ENCODE results near the gene INSM2. TPM values are rescaled to one million over a fixed set of nuclear protein-coding genes. Genes with fewer than 3 reads are reported as not detected.

Gene INSM2, protein sequence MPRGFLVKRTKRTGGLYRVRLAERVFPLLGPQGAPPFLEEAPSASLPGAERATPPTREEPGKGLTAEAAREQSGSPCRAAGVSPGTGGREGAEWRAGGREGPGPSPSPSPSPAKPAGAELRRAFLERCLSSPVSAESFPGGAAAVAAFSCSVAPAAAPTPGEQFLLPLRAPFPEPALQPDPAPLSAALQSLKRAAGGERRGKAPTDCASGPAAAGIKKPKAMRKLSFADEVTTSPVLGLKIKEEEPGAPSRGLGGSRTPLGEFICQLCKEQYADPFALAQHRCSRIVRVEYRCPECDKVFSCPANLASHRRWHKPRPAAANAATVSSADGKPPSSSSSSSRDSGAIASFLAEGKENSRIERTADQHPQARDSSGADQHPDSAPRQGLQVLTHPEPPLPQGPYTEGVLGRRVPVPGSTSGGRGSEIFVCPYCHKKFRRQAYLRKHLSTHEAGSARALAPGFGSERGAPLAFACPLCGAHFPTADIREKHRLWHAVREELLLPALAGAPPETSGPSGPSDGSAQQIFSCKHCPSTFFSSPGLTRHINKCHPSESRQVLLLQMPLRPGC
- polyA plus RNA-seq (not detected in 3 replicates), polyA minus RNA-seq (not detected in 3 replicates)
- polyA plus RNA-seq (2011; ENCODE audit: low read depth): not detected
- polyA plus RNA-seq (2011; cell fraction: cytosol; rRNA removed): not detected in 2 replicates
- not detected in 2 replicates for polyA plus RNA-seq (2011; cell fraction: nucleus; rRNA removed)
- 0.04 TPM in 1 of 2 replicates, not detected in the other for polyA plus RNA-seq (2012; ENCODE audit: low replicate concordance)
- not detected for polyA minus RNA-seq (2011; cell fraction: cytosol; rRNA and poly(A)+ RNA removed)
- polyA minus RNA-seq (2011; cell fraction: nucleus; rRNA and poly(A)+ RNA removed): not detected in 2 replicates

DNA sequence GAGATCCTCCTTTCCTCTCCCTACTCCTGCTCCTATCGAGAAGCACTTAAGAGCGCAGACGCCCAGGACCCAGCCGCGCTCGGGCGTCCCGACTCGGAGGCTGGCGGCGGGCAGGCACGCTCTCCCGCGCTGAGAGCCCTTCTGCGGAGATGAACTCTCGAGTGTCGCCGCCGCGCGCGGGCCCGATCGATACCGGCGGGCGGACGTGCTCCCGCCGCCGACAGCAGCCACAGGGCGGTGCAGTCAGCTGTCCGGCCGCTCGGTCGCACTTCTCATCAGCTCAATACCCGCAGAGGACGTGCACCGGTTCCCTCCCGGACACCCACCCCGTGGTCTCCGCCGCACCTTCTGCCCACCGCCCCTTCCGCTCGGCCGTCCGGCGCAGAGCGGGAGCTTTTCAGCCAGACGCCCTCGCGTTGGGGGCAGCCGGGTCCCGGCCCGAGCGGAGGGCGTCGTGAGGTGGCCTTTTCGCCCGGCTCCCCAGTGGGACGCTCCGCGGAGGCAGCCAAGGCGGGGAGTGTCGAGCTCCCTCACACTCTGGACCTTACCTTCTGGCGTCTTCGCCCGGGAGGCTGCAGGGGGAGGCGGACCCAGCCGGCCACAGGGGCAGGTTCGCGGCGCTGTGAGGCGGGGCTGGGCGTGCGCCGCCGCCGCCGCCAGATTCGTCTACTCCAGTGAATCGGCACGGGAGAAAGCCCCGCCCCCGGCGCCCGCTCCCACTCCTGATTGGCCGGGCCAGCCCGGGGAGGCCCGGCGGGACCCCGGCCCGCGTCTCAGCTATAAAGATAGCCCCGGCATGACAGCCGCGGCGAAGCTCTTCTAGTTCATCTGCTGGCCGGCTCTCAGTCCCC is at the start of gene INSM2:
INSM2 (plus strand) TSS at position 808 of the 851 bp plus-strand sequence. CDS start 89 bp downstream, outside the sequence.
- Histone ChIP-seq H3K79me2 (ENCODE audit: control insufficient read depth, insufficient read depth, low read length) (no peaks in the 10 kb centered on the region), H3K27ac (ENCODE audit: control insufficient read depth, insufficient read depth, low read length) (no peak within 1 kb of the TSS), H3K9me3 (ENCODE audit: control insufficient read depth, low read depth, low read length) (no peaks in the 10 kb centered on the region), H3K4me1 (ENCODE audit: control insufficient read depth, extremely low read depth, insufficient read depth, low read length) (peaks cover 3% of the 10 kb centered on the region), H4K20me1 (ENCODE audit: control insufficient read depth, extremely low read depth, insufficient read depth, low read length) (no peaks in the 10 kb centered on the region), H3K9ac (ENCODE audit: control insufficient read depth, extremely low read depth, insufficient read depth, low read length) (no peak within 1 kb of the TSS), H3K4me3 (ENCODE audit: control insufficient read depth in 2 of 3, extremely low read depth in 1 of 3, insufficient read depth in 2 of 3, low read depth in 1 of 3, low read length in 3 of 3) (peak within 1 kb of the TSS; percentile 51 to 72 (median 56)), H3K36me3 (ENCODE audit: control insufficient read depth in 2 of 2, extremely low read depth in 1 of 2, insufficient read depth in 2 of 2, low read length in 2 of 2) (no peaks in the 10 kb centered on the region), H2AFZ (ENCODE audit: control insufficient read depth, low read length) (peak within 1 kb of the TSS; percentile 80), H3K9me1 (ENCODE audit: control insufficient read depth, extremely low read depth, insufficient read depth, low read length) (no peaks in the 10 kb centered on the region), H3K4me2 (ENCODE audit: control insufficient read depth, extremely low read depth, insufficient read depth, low read depth, low read length) (peak within 1 kb of the TSS; percentile 63), H3K27me3 (ENCODE audit: control insufficient read depth, extremely low read depth, insufficient read depth, low read length) (peaks cover 57% of the 10 kb centered on the region)
- DNase-seq (ENCODE audit: low read depth, low spot score) (no peak), FAIRE-seq (no peak)
- dilution Hi-C loops (cut with MboI; ENCODE audit: extremely low pct_ligation_motif_present, low sequenced_read_pairs): no loop called here
- TF ChIP-seq EZH2 (IDR thresholded peaks at IDR 0.05; ENCODE audit: low read length) (peak; percentile 97), CTCF (optimal IDR thresholded peaks at IDR 0.05 in 1 of 3, IDR thresholded peaks at IDR 0.05 in 1 of 3, conservative IDR thresholded peaks at IDR 0.05 in 1 of 3; ENCODE audit: extremely low read depth in 1 of 3, insufficient read depth in 2 of 3, low read length in 3 of 3) (peak in 1 of 3 experiments; percentile 33)

DNA sequence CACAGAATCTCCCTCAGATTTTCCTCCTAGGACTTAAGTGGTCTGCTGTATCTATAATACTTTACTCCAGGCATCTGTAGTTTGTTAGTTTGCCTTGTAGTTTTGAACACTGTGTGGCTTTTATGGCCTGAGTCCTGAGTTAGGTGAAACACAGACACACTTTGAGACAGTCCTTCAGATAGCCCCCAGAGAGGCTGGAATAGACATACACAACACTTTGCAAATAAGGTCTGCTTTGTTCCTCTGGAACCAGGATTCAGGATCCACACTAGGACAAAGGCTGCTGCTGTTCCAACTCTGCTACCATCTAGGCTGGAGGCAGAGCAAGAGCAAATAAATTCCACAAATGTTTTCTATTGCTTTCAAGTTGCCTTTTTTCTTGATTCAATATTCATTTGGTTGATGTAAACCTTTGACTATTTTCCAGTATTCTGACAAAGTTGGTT is 41.4 kb upstream of the INSM2 start:
- no peaks in the 10 kb centered on the region for H3K4me1 ChIP-seq (ENCODE audit: control insufficient read depth, extremely low read depth, insufficient read depth, low read length)
- dilution Hi-C loops (cut with MboI; ENCODE audit: extremely low pct_ligation_motif_present, low sequenced_read_pairs): no loop called here
- DNase-seq (ENCODE audit: low read depth, low spot score): no peak
- no peak overlapping the region for H3K27ac ChIP-seq (ENCODE audit: control insufficient read depth, insufficient read depth, low read length)
- no peaks in the 10 kb centered on the region for H3K36me3 ChIP-seq (ENCODE audit: control insufficient read depth in 2 of 2, extremely low read depth in 1 of 2, insufficient read depth in 2 of 2, low read length in 2 of 2)
- no peak overlapping the region for H3K4me2 ChIP-seq (ENCODE audit: control insufficient read depth, extremely low read depth, insufficient read depth, low read depth, low read length)
- no peaks in the 10 kb centered on the region for H3K9me3 ChIP-seq (ENCODE audit: control insufficient read depth, low read depth, low read length)
- no peak overlapping the region for H3K9ac ChIP-seq (ENCODE audit: control insufficient read depth, extremely low read depth, insufficient read depth, low read length)
- no peaks in the 10 kb centered on the region for H3K27me3 ChIP-seq (ENCODE audit: control insufficient read depth, extremely low read depth, insufficient read depth, low read length)
- no peak for FAIRE-seq
- H3K9me1 ChIP-seq (ENCODE audit: control insufficient read depth, extremely low read depth, insufficient read depth, low read length): no peaks in the 10 kb centered on the region
- H3K79me2 ChIP-seq (ENCODE audit: control insufficient read depth, insufficient read depth, low read length): no peaks in the 10 kb centered on the region
- no peak overlapping the region for H2AFZ ChIP-seq (ENCODE audit: control insufficient read depth, low read length)
- no peak overlapping the region for H3K4me3 ChIP-seq (ENCODE audit: control insufficient read depth in 2 of 3, extremely low read depth in 1 of 3, insufficient read depth in 2 of 3, low read depth in 1 of 3, low read length in 3 of 3)
- TF ChIP-seq CTCF (optimal IDR thresholded peaks at IDR 0.05 in 1 of 3, IDR thresholded peaks at IDR 0.05 in 1 of 3, conservative IDR thresholded peaks at IDR 0.05 in 1 of 3; ENCODE audit: extremely low read depth in 1 of 3, insufficient read depth in 2 of 3, low read length in 3 of 3): no peak
- no peak for TF ChIP-seq EZH2 (IDR thresholded peaks at IDR 0.05; ENCODE audit: low read length)
- no peaks in the 10 kb centered on the region for H4K20me1 ChIP-seq (ENCODE audit: control insufficient read depth, extremely low read depth, insufficient read depth, low read length)

All from keratinocyte (primary cell).